B cell (primary cell): ENCODE measurements around the gene TTC9C.

Experiments used
- EZH2 ChIP-seq: IDR thresholded peaks from 2 replicates; pipeline ENCODE4 v1.6.1; 2012; ENCODE audit warnings: borderline replicate concordance, low read depth, mild to moderate bottlenecking, moderate library complexity, low read length; ENCODE audit not compliant: insufficient read depth, poor library complexity, severe bottlenecking
- TF ChIP-seq, protein P1 (sequence below): fragments of 200-600 bp; IDR thresholded peaks from one replicate; pipeline ENCODE4 v1.8.0; 2022; ENCODE audit warnings: antibody characterized with exemption, mild to moderate bottlenecking

DNA sequence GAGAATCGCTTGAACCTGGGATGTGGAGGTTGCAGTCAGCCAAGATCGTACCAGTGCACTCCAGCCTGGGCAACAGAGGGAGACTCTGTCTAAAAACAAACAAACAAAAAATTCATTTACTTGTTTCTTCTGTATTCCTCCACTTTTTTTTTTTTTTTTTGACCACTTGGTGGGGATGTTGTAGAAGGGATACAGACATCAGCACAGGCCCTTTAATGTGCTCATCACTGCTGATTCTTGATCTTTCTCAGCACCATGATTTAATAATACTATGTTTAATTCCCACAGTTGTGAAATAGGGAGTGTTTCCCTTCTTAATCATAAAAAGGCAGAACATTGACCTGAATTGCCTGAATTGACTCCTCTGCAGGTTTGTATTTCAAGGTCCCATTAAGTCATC, 4.5 kb downstream of the TTC9C start:
- TF ChIP-seq, protein P1, sequence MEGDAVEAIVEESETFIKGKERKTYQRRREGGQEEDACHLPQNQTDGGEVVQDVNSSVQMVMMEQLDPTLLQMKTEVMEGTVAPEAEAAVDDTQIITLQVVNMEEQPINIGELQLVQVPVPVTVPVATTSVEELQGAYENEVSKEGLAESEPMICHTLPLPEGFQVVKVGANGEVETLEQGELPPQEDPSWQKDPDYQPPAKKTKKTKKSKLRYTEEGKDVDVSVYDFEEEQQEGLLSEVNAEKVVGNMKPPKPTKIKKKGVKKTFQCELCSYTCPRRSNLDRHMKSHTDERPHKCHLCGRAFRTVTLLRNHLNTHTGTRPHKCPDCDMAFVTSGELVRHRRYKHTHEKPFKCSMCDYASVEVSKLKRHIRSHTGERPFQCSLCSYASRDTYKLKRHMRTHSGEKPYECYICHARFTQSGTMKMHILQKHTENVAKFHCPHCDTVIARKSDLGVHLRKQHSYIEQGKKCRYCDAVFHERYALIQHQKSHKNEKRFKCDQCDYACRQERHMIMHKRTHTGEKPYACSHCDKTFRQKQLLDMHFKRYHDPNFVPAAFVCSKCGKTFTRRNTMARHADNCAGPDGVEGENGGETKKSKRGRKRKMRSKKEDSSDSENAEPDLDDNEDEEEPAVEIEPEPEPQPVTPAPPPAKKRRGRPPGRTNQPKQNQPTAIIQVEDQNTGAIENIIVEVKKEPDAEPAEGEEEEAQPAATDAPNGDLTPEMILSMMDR: peak; percentile 31
- no peak for TF ChIP-seq EZH2
